GM19239 (cell line): ENCODE data around the gene DPEP2NB.
A peak's percentile ranks its signal among the peaks of the same experiment; 100 is the strongest.
"Not testable (repeated sequence)": the region's sequence is repeated elsewhere in the genome, so short reads cannot be mapped to it uniquely, and the experiment has no call there.

Experiments used
- DNase-seq: peaks from one replicate; pipeline ENCODE4 v3.0.0; 2011; ENCODE audit warnings: low spot score; ENCODE audit not compliant: insufficient read length
- FAIRE-seq: peaks from 2 replicates; lab custom pipeline; 2011; peaks lifted over from hg19 to GRCh38; lab: Jason Lieb, UNC

DPEP2NB gene, protein sequence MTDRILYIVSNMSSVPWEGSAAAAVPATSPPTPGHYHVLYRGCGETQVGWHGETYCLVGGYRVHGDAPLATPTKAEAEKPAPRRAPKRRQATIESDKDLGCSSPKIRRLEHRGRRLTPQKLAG

GRCh38 chr16:68015681-68016080 lies at the start of gene DPEP2NB:
Gene DPEP2NB (minus strand): TSS chr16:68015911. CDS start chr16:68015770, 141 bp downstream.
- no peak for FAIRE-seq
- DNase-seq: no peak

GRCh38 chr16:68064791-68065365 lies 49.2 kb upstream of the DPEP2NB start:
- FAIRE-seq: peak; percentile 90

GRCh38 chr16:68062910-68063393 lies 47.2 kb upstream of the DPEP2NB start:
- FAIRE-seq: no peak
- no peak for DNase-seq

More at GRCh38 chr16:68064791-68065365, 49.2 kb upstream of the DPEP2NB start:
- DNase-seq: no peak

DNA sequence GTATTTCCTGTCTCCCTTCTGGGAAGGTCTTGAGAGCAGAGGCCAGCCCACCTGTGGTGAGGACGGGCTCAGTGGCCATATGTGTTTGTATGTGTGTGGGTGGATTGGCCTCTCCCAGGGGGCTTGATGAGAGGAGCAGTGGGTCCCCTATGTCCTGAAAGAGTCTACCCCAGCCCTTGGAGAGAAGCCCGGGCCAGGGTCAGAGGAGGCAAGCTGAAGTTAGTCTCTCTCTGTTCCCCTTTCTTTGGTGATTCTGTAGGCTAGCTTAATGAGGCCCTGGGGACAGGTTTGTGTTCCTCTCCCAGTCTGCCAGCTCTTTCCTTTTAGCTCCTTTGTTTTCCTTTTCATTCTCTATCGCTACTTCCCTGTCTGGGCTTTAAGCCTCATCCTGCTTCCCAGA lies 45.7 kb upstream of the DPEP2NB start:
- DNase-seq (no peak), FAIRE-seq (no peak)

DNA sequence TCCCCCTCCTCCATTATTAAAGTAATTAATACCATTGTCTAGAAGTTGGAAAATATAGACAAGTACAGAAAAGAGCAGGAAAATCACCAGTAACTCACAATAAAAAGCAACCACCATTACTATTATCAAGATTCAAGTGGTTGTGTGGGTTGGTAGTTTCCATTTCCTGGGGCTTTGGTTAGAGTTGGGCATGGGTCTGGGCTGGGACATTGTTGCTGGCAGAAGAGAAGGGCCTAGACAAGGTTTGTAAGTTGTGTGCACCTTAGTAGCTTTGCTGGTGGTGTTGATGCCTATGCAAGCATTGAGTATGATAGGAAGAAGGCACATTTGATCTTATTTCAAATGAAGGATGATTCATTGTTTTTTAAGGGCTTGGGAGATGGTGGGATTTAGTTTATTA lies 44.1 kb upstream of the DPEP2NB start:
- FAIRE-seq: no peak
- no peak for DNase-seq

GRCh38 chr16:68055395-68055794 lies 39.7 kb upstream of the DPEP2NB start:
- no peak for FAIRE-seq
- DNase-seq: no peak

DNA sequence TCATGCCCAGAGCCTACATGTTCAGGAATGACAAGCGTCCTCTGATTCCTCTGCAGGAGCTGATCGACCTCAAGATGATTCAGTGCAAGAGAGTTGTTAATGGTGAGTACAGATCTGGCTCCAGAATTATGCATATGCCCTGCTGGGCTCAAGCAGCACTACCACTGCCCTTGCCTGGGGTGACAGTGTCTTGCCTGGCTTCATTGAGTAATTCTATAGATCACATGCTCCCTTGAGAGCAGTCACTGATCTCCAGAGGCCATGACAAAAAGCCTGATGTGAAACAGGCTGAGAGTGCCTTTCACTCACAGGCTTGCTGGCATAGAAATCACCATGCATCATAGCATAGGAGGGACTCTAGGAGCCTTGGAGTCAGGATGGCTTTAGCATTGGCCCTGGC lies 33.7 kb upstream of the DPEP2NB start:
- no peak for FAIRE-seq
- DNase-seq: no peak

- FAIRE-seq (no peak), DNase-seq (no peak)
Observed at GRCh38 chr16:68047987-68048386, 32.3 kb upstream of the DPEP2NB start.

- DNase-seq (no peak), FAIRE-seq (no peak)
Observed at GRCh38 chr16:68046106-68046505, 30.4 kb upstream of the DPEP2NB start.

- DNase-seq (no peak), FAIRE-seq (peak; percentile 39)
Observed at GRCh38 chr16:68041783-68042182, 26.1 kb upstream of the DPEP2NB start.

- FAIRE-seq: peak; percentile 88
Observed at GRCh38 chr16:68040506-68041288, 25.0 kb upstream of the DPEP2NB start.

DNA sequence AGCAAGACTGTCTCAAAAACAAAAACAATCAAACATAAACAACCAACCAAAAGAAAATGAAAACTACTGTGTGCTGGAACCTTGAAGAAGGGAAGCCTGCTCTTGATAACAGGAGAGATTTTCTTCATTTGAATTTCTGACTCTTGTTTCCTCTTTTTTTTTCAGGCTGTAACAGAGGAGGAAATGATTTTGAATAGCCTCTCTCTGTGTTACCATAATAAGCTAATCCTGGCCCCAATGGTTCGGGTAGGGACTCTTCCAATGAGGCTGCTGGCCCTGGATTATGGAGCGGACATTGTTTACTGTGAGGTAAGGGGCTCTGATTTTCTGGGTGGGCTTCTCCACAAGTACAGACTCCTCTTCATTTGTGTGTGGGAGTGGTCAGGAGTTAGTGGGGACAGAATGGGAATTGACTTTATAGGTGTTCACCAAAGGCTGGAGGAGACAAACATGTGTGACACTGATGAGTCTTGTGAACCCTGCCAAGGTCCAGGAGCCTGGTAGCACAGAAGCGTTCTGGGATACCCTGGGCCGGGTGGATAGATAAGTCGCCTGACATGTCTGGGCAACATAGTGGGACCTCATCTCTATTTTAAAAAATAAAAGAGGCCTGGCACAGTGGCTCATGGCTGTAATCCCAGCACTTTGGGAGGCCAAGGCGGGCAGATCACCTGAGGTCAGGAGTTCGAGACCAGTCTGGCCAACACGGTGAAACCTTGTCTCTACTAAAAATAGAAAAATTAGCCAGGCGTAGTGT lies 22.3 kb upstream of the DPEP2NB start:
- DNase-seq (peak; percentile 25), FAIRE-seq (peak; percentile 71)

More at GRCh38 chr16:68040506-68041288, 25.0 kb upstream of the DPEP2NB start:
- DNase-seq: peak; percentile 70

- no peak for DNase-seq
- FAIRE-seq: no peak
Observed at GRCh38 chr16:68035227-68035626, 19.5 kb upstream of the DPEP2NB start.

- FAIRE-seq: no peak
- DNase-seq: no peak
Observed at GRCh38 chr16:68033101-68033500, 17.4 kb upstream of the DPEP2NB start.

DNA sequence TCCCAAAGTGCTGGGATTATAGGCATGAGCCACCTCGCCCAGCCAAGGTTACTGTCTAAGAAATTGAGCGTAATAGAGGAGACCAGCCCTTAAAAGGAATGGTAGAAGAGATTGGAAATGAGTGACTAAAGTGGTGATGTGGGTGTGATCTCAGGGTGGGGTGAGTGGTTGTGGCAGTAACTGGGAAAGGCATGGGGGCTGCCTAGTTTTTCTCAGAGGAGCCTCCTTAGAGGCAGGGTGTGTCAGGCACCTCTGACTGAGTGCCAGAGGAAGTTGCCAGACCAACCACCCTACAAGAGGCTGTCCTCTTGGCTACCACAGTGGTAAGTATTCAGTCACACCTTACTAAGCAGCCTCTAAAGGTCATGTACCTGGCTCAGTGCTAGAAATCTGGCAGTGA lies 16.2 kb upstream of the DPEP2NB start:
- FAIRE-seq (no peak), DNase-seq (no peak)

DNA sequence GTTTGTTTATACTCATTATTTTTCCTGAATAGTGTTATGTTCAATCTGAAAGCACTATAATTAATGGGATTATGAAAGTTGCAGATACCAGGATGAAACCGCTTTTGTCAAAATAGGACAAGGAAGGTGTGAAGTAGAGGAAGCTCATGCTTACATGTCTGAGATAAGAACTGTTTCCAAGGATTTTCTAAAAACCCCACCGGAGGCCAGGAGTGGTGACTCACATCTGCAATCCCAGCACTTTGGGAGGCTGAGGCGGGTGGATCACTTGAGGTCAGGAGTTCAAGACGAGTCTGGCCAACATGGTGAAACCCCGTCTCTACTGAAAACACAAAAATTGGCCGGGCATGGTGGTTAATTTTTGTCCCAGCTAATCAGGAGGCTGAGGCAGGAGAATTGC lies 14.4 kb upstream of the DPEP2NB start:
- FAIRE-seq, DNase-seq: not testable (repeated sequence)

DNA sequence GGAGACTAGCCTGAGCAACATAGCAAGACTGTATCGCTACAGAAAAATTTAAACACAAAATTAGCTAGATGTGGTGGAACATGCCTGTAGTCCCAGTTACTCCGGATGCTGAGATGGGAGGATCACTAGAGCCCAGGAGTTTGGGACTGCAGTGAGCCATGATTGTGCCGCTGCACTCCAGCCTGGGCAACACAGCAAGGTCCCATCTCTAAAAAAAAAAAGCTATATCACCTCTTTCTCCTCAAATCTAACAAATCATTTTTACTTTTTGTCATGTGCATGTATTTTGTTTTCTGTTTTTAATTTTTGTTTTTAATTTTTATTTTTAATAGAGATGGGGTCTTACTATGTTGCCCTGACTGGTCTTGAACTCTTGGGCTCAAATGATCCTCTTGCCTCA lies 13.3 kb upstream of the DPEP2NB start:
- FAIRE-seq: no peak

GRCh38 chr16:68022728-68023537 lies 7.2 kb upstream of the DPEP2NB start, which contains the start of the genes DDX28 and DUS2:
Gene DDX28 (minus strand): TSS chr16:68023232. CDS start chr16:68023202, 30 bp downstream.
Gene DUS2 (plus strand): TSS chr16:68023284. CDS start chr16:68038024, 14,740 bp downstream.
- FAIRE-seq (peak; percentile 78), DNase-seq (peak; percentile 83)

More for the DNA sequence above, 13.3 kb upstream of the DPEP2NB start:
- DNase-seq: no peak

DNA sequence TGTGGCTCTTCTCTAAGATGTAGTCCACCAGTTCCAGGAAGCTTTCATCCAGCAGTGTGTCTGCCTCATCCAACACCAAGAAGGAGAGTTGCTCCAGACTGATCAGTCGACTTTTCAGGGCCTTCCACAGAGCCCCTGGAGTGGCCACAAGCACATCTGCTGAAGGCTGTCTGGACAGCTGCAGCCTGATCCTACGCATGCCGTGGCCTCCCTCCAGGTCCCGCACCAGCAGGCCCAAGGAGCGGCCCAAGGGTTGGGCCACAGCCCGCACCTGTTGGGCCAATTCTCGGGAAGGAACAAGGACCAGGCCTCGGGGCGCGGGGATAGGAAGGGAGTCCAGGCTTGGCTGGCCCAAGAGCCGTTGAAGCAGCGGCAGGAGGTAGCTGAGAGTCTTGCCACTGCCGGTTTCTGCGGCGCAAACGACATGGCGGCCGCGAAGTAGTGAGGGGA lies 6.6 kb upstream of the DPEP2NB start:
- no peak for DNase-seq
- FAIRE-seq: no peak
